Peyer's patch (tissue), 4 donors: ENCODE measurements around the gene MXRA8. TPM values are rescaled to one million over a fixed set of nuclear protein-coding genes. Genes with fewer than 3 reads are reported as not detected.

Experiments used
- DNase-seq, 3 donors: peaks; one replicate each; pipeline ENCODE4 v3.0.0-alpha.2; 2017 to 2019
- H3K27ac ChIP-seq, 4 donors: fragments of 200-600 bp; sonication (generic); one replicate each; pipeline ENCODE4 v1.5.1; 2016 to 2019
- H3K27me3 ChIP-seq, 2 donors: fragments of 200-600 bp; sonication (generic); one replicate each; pipeline ENCODE4 v1.5.1; 2019
- H3K36me3 ChIP-seq, 3 donors: fragments of 200-600 bp; sonication (generic); one replicate each; pipeline ENCODE4 v1.5.1; 2016 to 2019
- H3K4me1 ChIP-seq, 4 donors: fragments of 200-600 bp; sonication (generic); one replicate each; pipeline ENCODE4 v1.5.1; 2016 to 2019
- H3K4me3 ChIP-seq, 4 donors: fragments of 200-600 bp; sonication (generic); 1 replicate in 3 of 4; 2 replicates in 1 of 4; pipeline ENCODE4 v1.5.1; 2016 to 2019; ENCODE audit warnings: mild to moderate bottlenecking in 1 of 4
- H3K9me3 ChIP-seq, 4 donors: fragments of 200-600 bp; sonication (generic); one replicate each; pipeline ENCODE4 v1.5.1; 2016 to 2019; ENCODE audit warnings: mild to moderate bottlenecking in 1 of 4
- POLR2A ChIP-seq, 2 donors: fragments of 450-650 bp; IDR thresholded peaks; one replicate each; pipeline ENCODE4 v1.5.1; 2017; ENCODE audit warnings: antibody characterized with exemption in 2 of 2, mild to moderate bottlenecking in 2 of 2, moderate library complexity in 2 of 2
- total RNA-seq, 4 donors: library from RNA; depleted of rRNA; stranded (reverse); fragments of >200 nt; gene quantifications; one replicate each; pipeline ENCODE4 v1.1.0, GENCODE V29; 2016
- TF ChIP-seq, protein P1 (sequence below), 6 experiments: fragments of 450-650 bp in 4 of 6; fragments of 200-600 bp in 2 of 6; sonication (generic) in 1 of 6; IDR thresholded peaks; one replicate each; pipeline ENCODE4 v1.5.1; 2017 to 2019; ENCODE audit warnings: antibody characterized with exemption in 6 of 6, mild to moderate bottlenecking in 3 of 6, moderate library complexity in 1 of 6

Gene MXRA8
- total RNA-seq, 4 donors from 2014 or later: 11.7 to 56.1 (median 35.6) TPM

DNA sequence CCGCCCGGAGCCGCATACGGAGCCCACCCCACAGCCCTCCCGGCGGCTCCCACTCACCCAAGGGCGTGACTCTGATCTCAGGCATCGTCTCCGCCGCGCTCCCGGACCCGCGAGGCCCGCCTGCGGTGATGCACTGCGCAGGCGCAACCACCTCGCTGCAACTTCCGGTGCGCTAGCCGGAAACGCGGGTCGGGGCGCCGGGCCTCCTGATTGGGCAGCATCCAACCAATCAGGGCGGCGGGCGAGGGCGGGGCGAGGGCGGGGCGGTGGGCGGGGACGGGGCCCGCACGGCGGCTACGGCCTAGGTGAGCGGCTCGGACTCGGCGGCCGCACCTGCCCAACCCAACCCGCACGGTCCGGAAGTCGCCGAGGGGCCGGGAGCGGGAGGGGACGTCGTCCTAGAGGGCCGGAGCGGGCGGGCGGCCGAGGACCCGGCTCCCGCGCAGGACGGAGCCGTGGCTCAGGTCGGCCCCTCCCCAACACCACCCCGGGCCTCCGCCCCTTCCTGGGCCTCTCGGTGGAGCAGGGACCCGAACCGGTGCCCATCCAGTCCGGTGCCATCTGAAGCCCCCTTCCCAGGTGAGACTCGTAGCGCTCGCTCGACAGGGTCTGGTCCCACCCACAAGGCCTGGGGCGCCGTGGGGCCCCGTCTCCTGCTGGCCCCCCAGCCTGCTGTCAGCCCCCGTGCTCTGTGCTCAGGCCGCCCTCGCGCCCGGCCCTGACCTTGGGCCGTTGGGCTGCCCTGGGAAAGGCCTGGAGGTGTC is 33.6 kb downstream of the MXRA8 start, which contains the start of the genes CPTP and INTS11:
CPTP (plus strand) TSS at position 279 of the 764 bp plus-strand sequence. CDS start 2,109 bp downstream, outside the sequence.
INTS11 (minus strand) TSS at position 137 of the 764 bp plus-strand sequence; CDS start at position 85, 52 bp downstream.
- Histone ChIP-seq H3K27me3 (no peaks in the 10 kb centered on the region), H3K4me1 (peaks cover 0 to 43% (median 28%) of the 10 kb centered on the region in 4 donors), H3K36me3 (peaks cover 0 to 36% (median 0%) of the 10 kb centered on the region in 3 donors), H3K27ac (peak within 1 kb of the TSS; percentile 90 to 95 (median 91)), H3K4me3 (peak within 1 kb of the TSS; percentile 94 to 99 (median 98)), H3K9me3 (no peaks in the 10 kb centered on the region)
- TF ChIP-seq, protein P1, sequence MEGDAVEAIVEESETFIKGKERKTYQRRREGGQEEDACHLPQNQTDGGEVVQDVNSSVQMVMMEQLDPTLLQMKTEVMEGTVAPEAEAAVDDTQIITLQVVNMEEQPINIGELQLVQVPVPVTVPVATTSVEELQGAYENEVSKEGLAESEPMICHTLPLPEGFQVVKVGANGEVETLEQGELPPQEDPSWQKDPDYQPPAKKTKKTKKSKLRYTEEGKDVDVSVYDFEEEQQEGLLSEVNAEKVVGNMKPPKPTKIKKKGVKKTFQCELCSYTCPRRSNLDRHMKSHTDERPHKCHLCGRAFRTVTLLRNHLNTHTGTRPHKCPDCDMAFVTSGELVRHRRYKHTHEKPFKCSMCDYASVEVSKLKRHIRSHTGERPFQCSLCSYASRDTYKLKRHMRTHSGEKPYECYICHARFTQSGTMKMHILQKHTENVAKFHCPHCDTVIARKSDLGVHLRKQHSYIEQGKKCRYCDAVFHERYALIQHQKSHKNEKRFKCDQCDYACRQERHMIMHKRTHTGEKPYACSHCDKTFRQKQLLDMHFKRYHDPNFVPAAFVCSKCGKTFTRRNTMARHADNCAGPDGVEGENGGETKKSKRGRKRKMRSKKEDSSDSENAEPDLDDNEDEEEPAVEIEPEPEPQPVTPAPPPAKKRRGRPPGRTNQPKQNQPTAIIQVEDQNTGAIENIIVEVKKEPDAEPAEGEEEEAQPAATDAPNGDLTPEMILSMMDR (IDR thresholded peaks at IDR 0.05): no peak
- peak; percentile 70 to 79 for TF ChIP-seq POLR2A (IDR thresholded peaks at IDR 0.05)
- peak; percentile 92 to 97 (median 97) for DNase-seq

DNA sequence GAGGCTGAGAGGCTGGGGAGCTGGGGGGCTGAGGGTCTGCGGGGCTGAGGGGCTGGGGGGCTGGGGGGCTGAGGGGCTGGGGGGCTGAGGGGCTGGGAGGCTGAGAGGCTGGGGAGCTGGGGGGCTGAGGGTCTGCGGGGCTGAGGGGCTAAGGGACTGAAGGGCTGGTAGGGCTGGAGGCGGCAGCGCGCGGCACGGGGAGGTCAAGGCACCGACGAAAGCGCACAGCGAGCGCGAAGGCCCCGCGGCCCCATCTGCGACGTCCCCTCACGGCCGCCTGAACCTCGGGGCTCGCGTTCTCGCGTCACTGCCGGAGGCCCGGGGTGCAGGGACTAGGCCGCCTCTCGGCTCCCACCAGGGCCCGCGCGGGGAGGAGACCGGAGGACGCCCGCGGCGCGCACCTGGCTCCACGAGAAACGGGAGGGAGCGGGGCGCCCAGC is 34.3 kb downstream of the MXRA8 start:
- H3K36me3 ChIP-seq: peaks cover 0 to 42% (median 0%) of the 10 kb centered on the region in 3 donors
- H3K27ac ChIP-seq: peak overlapping the region; percentile 90 to 95 (median 91)
- H3K9me3 ChIP-seq: no peaks in the 10 kb centered on the region
- H3K27me3 ChIP-seq: no peaks in the 10 kb centered on the region
- DNase-seq: no peak
- peak overlapping the region; percentile 94 to 99 (median 98) for H3K4me3 ChIP-seq
- H3K4me1 ChIP-seq: peaks cover 0 to 43% (median 28%) of the 10 kb centered on the region in 4 donors
- TF ChIP-seq POLR2A (IDR thresholded peaks at IDR 0.05): no peak
- TF ChIP-seq, protein P1 (IDR thresholded peaks at IDR 0.05): no peak

DNA sequence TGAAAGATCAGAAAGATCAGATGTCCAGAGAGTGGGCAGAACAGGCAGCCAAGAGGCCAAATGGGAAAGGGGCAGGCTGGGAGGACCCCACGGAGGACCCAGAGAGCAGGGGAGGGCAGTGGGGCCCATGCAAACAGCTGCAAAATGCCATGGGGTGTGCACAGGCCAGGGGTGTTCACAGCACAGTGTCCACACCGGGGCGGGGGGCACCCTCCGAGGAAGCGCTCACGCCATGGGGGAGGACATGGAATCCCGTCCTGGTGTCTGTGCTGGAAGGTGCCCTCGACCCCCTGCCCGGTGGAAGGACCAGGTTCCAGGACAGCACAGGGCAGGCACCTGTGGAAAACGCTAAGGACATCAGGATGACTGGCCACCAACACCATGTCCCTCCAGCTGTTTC is 35.4 kb downstream of the MXRA8 start:
- Histone ChIP-seq H3K4me1 (peaks cover 0 to 47% (median 28%) of the 10 kb centered on the region in 4 donors), H3K4me3 (no peak overlapping the region), H3K36me3 (peaks cover 0 to 37% (median 0%) of the 10 kb centered on the region in 3 donors)

DNA sequence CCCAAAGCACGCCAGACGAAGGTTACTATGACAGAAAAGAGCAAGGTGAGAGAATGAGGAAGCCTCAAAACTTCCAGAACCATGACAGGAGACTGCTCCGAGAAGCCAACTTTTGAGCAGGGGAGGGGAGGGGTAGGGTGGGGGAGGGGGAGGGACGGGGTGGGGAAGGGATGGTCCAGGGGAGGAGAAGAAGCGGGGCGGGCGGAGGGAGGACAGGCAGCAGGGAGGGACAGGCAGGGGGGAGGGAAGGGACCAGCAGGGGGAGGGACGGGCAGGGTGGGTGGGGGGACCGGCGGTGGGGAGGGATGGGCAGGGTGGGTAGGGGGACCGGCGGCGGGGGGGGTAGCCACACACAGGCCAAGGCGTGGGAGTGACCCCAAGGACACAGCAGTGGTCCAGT is 35.9 kb downstream of the MXRA8 start:
- DNase-seq: no peak
- H3K4me1 ChIP-seq: peaks cover 0 to 52% (median 28%) of the 10 kb centered on the region in 4 donors
- no peak overlapping the region for H3K4me3 ChIP-seq
- no peaks in the 10 kb centered on the region for H3K27me3 ChIP-seq
- no peak overlapping the region for H3K27ac ChIP-seq
- H3K9me3 ChIP-seq: no peaks in the 10 kb centered on the region
- no peak for TF ChIP-seq POLR2A (IDR thresholded peaks at IDR 0.05)
- TF ChIP-seq, protein P1 (IDR thresholded peaks at IDR 0.05): no peak
- peaks cover 0 to 35% (median 0%) of the 10 kb centered on the region in 3 donors for H3K36me3 ChIP-seq

More for the DNA sequence above, 35.4 kb downstream of the MXRA8 start:
- Histone ChIP-seq H3K9me3 (no peaks in the 10 kb centered on the region), H3K27me3 (no peaks in the 10 kb centered on the region), H3K27ac (no peak overlapping the region)
- TF ChIP-seq, protein P1 (IDR thresholded peaks at IDR 0.05): no peak
- TF ChIP-seq POLR2A (IDR thresholded peaks at IDR 0.05): no peak
- DNase-seq: no peak

DNA sequence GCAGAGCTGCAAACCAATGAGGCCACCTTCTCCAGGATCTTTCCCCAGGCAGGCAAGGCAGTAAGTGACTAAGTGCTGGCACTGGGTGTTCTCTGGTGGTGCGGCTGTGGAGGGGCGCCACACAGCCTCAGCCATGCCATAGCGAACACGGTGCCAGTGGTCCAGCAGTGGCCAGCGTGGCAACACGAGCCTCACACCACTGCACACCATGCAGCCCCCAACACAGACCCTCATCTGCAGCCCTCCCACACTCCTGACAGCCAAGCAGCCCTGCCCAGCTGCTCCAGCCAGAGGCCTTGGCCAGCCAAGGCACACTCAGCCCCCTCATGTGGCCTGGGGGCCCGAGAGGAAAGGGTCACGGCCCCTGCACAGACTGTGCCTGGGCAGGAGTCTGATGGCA is 36.9 kb downstream of the MXRA8 start:
- DNase-seq: no peak
- Histone ChIP-seq H3K9me3 (no peaks in the 10 kb centered on the region), H3K36me3 (peaks cover 0 to 35% (median 0%) of the 10 kb centered on the region in 3 donors), H3K27ac (no peak overlapping the region), H3K4me1 (peaks cover 0 to 49% (median 28%) of the 10 kb centered on the region in 4 donors), H3K27me3 (no peaks in the 10 kb centered on the region), H3K4me3 (no peak overlapping the region)
- no peak for TF ChIP-seq POLR2A (IDR thresholded peaks at IDR 0.05)
- TF ChIP-seq, protein P1 (IDR thresholded peaks at IDR 0.05): no peak
